ENCODE data around the gene ZNF816. TPM values are rescaled to one million over a fixed set of nuclear protein-coding genes. Genes with fewer than 3 reads are reported as not detected.

The ZNF816 gene
- total RNA-seq, 4 donors from 2014 or later = 6.0 to 150 (median 13.9) TPM

GRCh38 chr19:52959613-52960295 lies 2.9 kb downstream of the ZNF816 start:
- Histone ChIP-seq H3K27ac (no peak overlapping the region), H3K9me3 (peaks cover 42 to 55% of the 10 kb centered on the region in 2 donors), H3K4me3 (no peak overlapping the region), H3K36me3 (peaks cover 0 to 51% (median 16%) of the 10 kb centered on the region in 4 donors), H3K4me1 (peaks cover 10 to 19% (median 13%) of the 10 kb centered on the region in 4 donors), H3K27me3 (no peaks in the 10 kb centered on the region)
- 91% methylated on average over 11 of the region's 11 CpGs; no CpG with 5 or more reads in 1 of the 2 donors for WGBS, 2 donors (ENCODE audit: low coverage in 1 of 2)
- intact Hi-C loops (cut with DNase I; ENCODE audit: low total_unique reads) = no loop called here
- no peak for DNase-seq
- in situ Hi-C loops (cut with MboI; ENCODE audit: low pct_ligation_motif_present in 1 of 4, low pct_unique_long_range_greater_than_20kb in 1 of 4, low sequenced_read_pairs in 3 of 4) = loop anchor here in 1 of 4 donors (10.0 kb wide), 1 partner anchor 865 kb away; the partner anchor contains the start of gene ZNF841
- TF ChIP-seq CTCF (IDR thresholded peaks at IDR 0.05) = no peak
- no peak for TF ChIP-seq POLR2AphosphoS5 (IDR thresholded peaks at IDR 0.05)
- no peak for TF ChIP-seq EP300 (IDR thresholded peaks at IDR 0.05; ENCODE audit: low read depth)
- TF ChIP-seq POLR2A (IDR thresholded peaks at IDR 0.05) = no peak

GRCh38 chr19:52957591-52957990 lies 5.1 kb downstream of the ZNF816 start:
- no peak overlapping the region for H3K4me3 ChIP-seq
- H3K9me3 ChIP-seq = peaks cover 58 to 72% of the 10 kb centered on the region in 2 donors
- no peak for DNase-seq
- no peaks in the 10 kb centered on the region for H3K27me3 ChIP-seq
- TF ChIP-seq CTCF (IDR thresholded peaks at IDR 0.05) (no peak), POLR2AphosphoS5 (IDR thresholded peaks at IDR 0.05) (no peak), POLR2A (IDR thresholded peaks at IDR 0.05) (no peak), EP300 (IDR thresholded peaks at IDR 0.05; ENCODE audit: low read depth) (no peak)
- in situ Hi-C loops (cut with MboI; ENCODE audit: low pct_ligation_motif_present in 1 of 4, low pct_unique_long_range_greater_than_20kb in 1 of 4, low sequenced_read_pairs in 3 of 4) = loop anchor here in 1 of 4 donors (10.0 kb wide), 1 partner anchor 863 kb away; the partner anchor contains the start of gene ZNF841
- no peak overlapping the region for H3K27ac ChIP-seq
- intact Hi-C loops (cut with DNase I; ENCODE audit: low total_unique reads) = no loop called here
- peaks cover 7 to 12% (median 8%) of the 10 kb centered on the region in 4 donors for H3K4me1 ChIP-seq
- H3K36me3 ChIP-seq = peaks cover 1 to 69% (median 25%) of the 10 kb centered on the region in 4 donors
- 89% methylated on average over 8 of the region's 8 CpGs; no CpG with 5 or more reads in 1 of the 2 donors for WGBS, 2 donors (ENCODE audit: low coverage in 1 of 2)

- no peak for DNase-seq
- Histone ChIP-seq H3K27me3 (no peaks in the 10 kb centered on the region), H3K36me3 (peaks cover 1 to 75% (median 32%) of the 10 kb centered on the region in 4 donors), H3K9me3 (peaks cover 65 to 79% of the 10 kb centered on the region in 2 donors), H3K27ac (no peak overlapping the region), H3K4me1 (peaks cover 6 to 9% (median 8%) of the 10 kb centered on the region in 4 donors), H3K4me3 (no peak overlapping the region)
- intact Hi-C loops (cut with DNase I; ENCODE audit: low total_unique reads) = no loop called here
- TF ChIP-seq EP300 (IDR thresholded peaks at IDR 0.05; ENCODE audit: low read depth) (no peak), CTCF (IDR thresholded peaks at IDR 0.05) (no peak), POLR2AphosphoS5 (IDR thresholded peaks at IDR 0.05) (no peak), POLR2A (IDR thresholded peaks at IDR 0.05) (no peak)
- WGBS, 2 donors (ENCODE audit: low coverage in 1 of 2) = 95 to 100% methylated on average over 5 to 10 of the region's 10 CpGs
- in situ Hi-C loops (cut with MboI; ENCODE audit: low pct_ligation_motif_present in 1 of 4, low pct_unique_long_range_greater_than_20kb in 1 of 4, low sequenced_read_pairs in 3 of 4) = loop anchor here in 1 of 4 donors (10.0 kb wide), 1 partner anchor 862 kb away; the partner anchor contains the start of gene ZNF841
Measured at GRCh38 chr19:52956917-52957316, 5.8 kb downstream of the ZNF816 start.

- DNase-seq = no peak
- no peak for TF ChIP-seq POLR2A (IDR thresholded peaks at IDR 0.05)
- no peak for TF ChIP-seq POLR2AphosphoS5 (IDR thresholded peaks at IDR 0.05)
- Histone ChIP-seq H3K4me3 (no peak overlapping the region), H3K36me3 (peaks cover 3 to 61% (median 41%) of the 10 kb centered on the region in 4 donors), H3K9me3 (peaks cover 81 to 82% of the 10 kb centered on the region in 2 donors), H3K27ac (no peak overlapping the region), H3K4me1 (peaks cover 0 to 3% (median 0%) of the 10 kb centered on the region in 4 donors), H3K27me3 (no peaks in the 10 kb centered on the region)
- intact Hi-C loops (cut with DNase I; ENCODE audit: low total_unique reads) (no loop called here), in situ Hi-C loops (cut with MboI; ENCODE audit: low pct_ligation_motif_present in 1 of 4, low pct_unique_long_range_greater_than_20kb in 1 of 4, low sequenced_read_pairs in 3 of 4) (no loop called here)
- WGBS, 2 donors (ENCODE audit: low coverage in 1 of 2) = 59 to 80% methylated on average over 1 of the region's 1 CpG
Measured at GRCh38 chr19:52949422-52949821, 13.3 kb downstream of the ZNF816 start.
